ENCODE measurements around the gene SIM1.
"Not testable (repeated sequence)": the region's sequence is repeated elsewhere in the genome, so short reads cannot be mapped to it uniquely, and the experiment has no call there.

SIM1 gene

GRCh38 chr6:100420711-100421110 is 44.0 kb downstream of the SIM1 start:
- FAIRE-seq = no peak

- no peak for FAIRE-seq
Observed at GRCh38 chr6:100417036-100417435, 47.7 kb downstream of the SIM1 start.

DNA sequence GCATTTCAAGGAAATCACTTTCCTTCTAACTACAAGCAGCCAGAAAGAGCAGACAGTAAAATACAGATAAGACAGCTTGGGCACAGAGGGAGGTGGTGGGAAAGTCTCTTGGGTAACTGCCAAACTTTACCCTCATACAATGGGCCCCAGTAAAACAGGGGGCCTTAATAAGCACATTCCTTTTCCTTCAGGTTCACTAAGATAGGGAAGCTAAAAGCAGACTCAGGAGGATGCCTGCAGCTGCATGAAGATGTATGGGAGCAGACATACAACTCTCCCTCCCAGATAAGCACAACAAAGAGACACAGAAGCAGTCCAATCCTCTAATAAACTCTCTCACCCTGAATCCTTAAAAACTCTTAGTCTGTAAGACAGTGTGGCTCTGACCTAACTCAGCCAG is 49.0 kb downstream of the SIM1 start:
- FAIRE-seq = no peak

DNA sequence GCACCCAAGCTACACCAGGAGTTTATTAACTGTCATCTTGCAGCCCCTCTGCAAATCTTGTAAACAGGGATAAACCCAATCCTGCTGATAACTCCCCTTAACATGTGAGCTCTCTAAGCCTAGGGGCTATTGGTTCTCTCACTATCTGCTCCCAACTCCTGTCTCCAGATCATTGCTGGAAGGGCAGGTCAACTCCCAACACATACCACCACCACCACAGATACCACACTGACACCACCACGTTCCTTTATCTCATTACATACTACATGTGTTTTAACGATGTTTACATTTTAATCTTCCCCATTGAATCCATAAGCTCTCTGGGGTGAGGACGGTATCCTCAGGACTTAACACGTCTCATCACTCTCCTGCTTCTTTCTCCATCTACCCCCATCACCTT is 51.8 kb downstream of the SIM1 start:
- no peak for FAIRE-seq

DNA sequence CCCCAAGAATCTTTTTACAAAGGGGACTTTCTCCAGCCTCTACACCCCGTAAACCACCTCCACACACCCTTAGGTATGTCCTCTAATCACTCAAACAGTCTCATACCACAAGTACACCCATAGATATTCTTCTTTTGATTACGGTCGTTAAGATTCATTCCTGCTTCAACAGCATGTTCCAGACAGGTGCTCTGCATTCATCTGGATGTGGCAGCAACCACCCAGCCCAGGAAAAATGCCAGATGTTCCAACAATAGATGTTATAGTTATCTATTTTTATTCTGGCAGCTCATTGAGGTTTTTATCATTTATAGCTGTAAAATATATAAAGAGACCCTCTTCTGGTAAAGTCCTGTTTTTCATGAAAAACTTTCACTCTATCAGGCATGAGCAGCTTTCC is 60.7 kb downstream of the SIM1 start:
- no peak for FAIRE-seq

- no peak for FAIRE-seq
Observed at GRCh38 chr6:100393493-100393892, 71.2 kb downstream of the SIM1 start.

- no peak for FAIRE-seq
Observed at GRCh38 chr6:100392423-100392822, 72.3 kb downstream of the SIM1 start.

DNA sequence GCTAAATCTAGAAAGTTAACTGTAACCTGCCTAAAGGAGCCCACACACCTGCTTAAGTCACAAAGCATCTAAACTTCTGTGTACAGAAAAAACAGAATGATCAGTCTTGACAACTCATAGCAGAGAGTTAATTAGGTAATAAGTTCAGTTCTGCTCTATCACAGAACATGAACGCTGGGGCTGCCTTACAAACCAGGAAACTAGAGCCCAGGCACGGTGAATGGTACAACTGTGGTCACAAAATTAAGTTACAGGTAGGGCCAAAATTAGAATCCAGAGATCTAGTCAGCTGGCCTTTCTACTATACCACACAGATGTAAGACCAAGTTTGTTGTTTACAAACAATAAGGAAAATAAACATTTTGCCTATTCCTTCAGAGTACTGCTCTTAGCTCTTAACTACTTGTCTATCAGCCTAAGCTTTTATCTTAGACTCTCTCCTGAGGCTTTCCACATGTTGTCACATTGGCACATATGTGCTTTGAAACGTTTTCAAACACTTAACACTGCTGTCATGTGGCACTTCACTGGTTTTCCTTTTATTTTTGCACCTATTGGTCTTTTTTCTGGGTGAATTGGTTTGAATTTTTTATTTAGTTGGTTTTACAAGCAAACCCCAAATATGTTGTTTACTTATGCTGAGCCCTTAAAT is 75.7 kb downstream of the SIM1 start:
- no peak for FAIRE-seq

DNA sequence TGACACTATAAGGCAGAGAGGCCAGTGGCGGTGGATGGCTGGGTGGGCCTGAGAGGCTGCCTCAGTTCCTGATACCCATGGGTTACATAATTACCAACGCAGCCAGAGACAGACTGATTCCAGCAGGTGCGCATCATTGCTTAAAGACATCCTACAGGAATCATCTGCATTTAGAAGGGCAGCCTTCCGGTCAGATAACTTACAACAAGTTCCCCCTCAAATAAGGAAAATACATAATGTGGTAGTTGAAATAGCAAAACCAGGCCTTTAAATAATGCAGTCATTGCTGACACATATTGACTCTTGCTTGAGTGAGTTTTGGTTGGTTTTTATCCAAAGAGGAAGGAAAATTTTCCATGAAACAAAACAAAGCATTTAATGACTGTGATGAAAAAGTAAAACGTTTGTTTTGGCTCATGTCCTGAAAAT is 81.9 kb downstream of the SIM1 start:
- no peak for FAIRE-seq

GRCh38 chr6:100382031-100382430 is 82.7 kb downstream of the SIM1 start:
- no peak for FAIRE-seq

- no peak for FAIRE-seq
Observed at GRCh38 chr6:100381111-100381510, 83.6 kb downstream of the SIM1 start.

- FAIRE-seq = no peak
Observed at GRCh38 chr6:100379386-100379785, 85.3 kb downstream of the SIM1 start.

DNA sequence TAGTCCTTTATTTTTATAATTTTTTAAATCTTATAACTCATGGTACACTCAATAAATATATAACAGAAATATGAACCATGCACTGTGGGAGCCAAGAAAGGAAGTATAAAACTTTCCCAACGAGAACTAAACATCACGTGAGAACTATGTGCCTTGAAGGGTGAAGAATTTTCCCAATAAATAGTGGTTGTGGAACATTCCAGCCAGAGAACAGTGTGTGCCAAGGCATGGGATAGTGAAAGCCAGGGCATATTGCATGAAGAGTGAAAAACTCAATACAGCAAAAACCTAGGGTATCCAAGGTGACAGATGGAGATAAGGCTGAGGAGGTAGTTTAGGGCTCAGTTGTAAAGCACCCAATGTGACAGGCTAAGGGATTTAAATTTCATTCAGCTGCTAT is 86.1 kb downstream of the SIM1 start:
- FAIRE-seq = no peak

GRCh38 chr6:100376103-100376502 is 88.6 kb downstream of the SIM1 start:
- no peak for FAIRE-seq

DNA sequence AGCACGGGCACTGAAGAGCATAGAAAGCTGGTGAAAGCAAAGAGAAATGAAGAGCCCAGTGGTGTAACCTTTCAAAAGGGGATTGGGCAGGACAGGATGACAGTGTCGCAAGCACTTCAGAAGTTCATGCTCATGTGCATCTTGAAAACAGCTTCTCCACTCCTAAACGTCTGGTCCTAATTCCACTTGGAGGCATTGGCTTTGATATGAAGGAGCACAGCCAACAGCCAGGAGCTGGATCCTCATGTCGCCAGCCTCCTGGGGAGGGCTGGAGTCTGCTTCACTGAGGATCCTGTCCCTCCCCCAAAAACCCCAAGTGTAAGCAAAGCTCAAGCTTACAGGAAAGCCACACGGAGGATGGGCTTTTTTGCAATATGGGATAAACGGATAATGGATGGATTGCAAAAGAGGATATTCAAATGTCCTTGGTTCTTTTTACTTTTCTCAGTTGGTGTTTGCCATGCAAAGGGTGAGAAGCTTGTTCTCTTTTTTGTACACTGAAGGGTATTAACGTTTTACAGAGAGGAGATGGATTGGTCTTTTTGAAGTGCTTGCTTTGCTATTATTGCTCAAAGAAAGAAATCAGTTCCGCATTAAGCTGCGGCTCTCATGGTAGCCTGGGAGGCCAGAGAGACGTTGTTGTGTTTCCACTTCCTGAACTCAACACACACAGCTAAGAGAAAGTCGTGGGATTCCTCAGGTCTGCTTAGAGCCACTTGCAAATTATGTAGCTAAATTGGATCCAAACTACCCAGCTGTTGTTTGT is 92.2 kb downstream of the SIM1 start:
- FAIRE-seq = no peak

DNA sequence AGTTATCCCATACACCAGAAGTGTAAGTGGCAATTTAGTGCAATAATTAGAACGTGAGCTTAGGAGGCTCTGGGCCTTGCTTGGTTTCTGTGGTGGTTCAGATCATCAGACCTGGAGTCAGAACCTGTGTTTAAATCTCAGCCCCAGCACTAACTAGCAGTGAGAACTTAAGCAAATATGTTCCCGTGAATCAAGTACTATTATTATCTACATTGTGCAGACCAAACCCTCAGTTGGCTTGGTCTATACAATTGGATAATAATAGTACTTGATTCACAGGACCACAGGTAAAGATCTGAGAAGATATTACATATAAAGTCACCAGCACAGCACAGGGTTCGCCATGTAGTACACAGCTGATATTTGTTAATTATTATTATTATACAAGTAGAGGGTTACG is 93.1 kb downstream of the SIM1 start:
- no peak for FAIRE-seq

- no peak for FAIRE-seq
Observed at GRCh38 chr6:100370265-100370664, 94.5 kb downstream of the SIM1 start.

DNA sequence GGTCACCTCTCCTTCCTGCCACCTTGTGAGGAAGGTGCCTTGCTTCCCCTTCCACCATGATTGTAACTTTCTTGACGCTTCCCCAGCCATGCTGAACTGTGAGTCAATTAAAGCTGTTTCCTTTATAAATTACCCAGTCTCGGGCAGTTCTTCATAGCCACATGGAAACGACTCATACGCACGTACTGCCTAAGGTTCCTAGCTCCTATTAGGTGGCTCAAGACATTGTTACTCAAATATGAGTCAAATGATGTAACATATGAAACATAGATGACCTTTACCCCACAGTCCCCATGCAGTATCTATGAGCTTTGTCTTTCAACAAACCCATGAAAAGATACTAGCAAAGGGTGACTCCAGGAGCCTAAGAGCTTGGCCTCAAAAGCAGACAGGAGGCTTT is 98.3 kb downstream of the SIM1 start:
- no peak for FAIRE-seq

DNA sequence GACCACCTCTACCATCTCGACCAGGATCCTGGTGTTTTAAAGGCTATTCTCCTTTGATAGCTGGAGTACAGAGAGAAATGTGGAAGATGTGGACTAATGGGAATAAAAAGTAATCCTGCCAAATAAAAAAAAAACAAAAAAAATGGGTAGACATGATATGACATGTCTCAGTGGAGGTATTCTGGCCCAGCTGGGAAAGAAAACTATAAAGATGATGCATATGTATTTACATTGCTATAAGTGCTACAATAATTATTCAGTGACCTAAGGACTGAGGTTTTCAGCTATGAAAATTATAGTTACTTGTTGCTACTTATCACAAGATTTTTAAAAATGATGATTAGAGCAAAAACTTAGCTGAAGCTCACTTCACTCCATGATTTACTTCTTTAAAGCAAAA is 101.1 kb downstream of the SIM1 start:
- no peak for FAIRE-seq

- not testable (repeated sequence) for FAIRE-seq
Observed at GRCh38 chr6:100354736-100355641, 109.7 kb downstream of the SIM1 start.

DNA sequence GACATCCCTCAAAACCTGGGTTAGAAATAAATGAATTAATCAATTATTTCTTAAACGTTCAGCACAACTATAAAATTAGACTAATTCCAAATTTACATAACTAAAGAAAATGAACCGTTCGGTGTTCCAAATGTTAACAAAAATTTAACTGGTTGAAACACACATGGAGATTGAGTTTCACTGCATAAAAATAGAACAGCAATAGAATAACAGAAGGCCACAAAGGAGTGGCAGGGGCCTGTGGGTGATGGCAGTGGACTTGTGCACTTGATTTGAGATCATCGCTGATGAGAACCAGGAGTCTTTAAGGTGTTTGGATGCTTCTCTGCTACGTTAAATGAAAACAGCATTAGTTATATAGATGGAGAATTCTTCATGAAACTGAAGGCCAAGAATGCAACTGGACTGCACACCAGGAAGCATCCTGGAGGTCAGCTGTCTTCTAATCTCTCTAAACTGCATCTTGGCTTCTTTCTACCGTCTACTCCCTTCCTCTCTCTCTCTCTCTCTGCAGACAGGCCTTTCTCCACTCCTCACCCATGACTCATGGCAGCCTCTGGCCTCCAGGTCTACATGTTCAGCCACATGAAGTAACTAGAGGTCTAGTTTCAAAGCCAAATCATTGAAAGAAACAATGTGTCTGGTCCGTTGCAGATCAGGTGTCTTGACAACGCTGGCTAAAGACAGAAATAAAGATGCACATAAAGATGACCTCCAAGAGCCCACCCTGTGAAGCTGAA is 111.3 kb downstream of the SIM1 start:
- no peak for FAIRE-seq

GRCh38 chr6:100350139-100350538 is 114.6 kb downstream of the SIM1 start:
- FAIRE-seq = no peak

DNA sequence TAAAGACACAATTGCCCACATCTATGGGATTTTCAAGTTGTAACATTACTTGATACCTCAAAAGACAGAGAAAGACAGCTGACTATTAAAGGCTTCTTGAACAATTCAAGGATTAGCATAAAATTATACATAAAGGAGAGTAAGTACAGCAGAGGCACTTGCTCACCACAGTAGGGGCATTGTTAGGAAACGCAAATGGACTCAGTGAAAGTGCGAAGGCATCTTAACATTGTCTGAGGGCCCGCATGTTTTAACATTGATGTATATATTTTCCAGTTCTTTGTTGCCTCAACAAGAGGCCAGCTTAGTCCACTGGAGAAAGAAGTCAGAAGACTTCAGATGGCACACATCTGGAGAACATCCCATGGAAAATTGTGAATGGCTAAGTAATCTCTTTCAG is 115.4 kb downstream of the SIM1 start:
- no peak for FAIRE-seq
